ENCODE measurements around the gene ADORA2A. TPM values are rescaled to one million over a fixed set of nuclear protein-coding genes. Genes with fewer than 3 reads are reported as not detected.

The ADORA2A gene
- total RNA-seq, 1 experiment from 2014 or later, result 3.6 TPM

DNA sequence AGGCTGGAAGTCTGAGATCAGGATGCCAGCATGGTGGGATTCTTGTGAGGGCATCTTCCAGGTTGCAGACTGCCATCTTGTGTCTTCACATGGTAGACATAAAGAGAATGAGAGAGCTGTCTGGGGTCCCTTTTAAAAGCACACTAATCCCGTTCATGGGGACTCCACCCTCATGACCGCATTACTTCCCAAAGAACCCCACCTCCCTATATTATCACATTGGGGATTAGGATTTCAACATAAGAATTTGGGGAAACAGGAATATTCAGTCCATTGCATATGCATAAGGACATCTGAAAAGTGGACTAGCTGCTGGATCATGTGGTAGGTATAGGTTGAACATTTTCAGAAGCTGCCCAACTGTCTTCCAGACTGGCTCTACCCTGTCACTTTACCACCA, 33.1 kb upstream of the ADORA2A start:
- peaks cover 3 to 9% of the 10 kb centered on the region in 2 experiments; a peak in 2 of 4 replicates for H3K36me3 ChIP-seq (ENCODE audit: control insufficient read depth in 1 of 2, insufficient read depth in 2 of 2, low read length in 2 of 2)

DNA sequence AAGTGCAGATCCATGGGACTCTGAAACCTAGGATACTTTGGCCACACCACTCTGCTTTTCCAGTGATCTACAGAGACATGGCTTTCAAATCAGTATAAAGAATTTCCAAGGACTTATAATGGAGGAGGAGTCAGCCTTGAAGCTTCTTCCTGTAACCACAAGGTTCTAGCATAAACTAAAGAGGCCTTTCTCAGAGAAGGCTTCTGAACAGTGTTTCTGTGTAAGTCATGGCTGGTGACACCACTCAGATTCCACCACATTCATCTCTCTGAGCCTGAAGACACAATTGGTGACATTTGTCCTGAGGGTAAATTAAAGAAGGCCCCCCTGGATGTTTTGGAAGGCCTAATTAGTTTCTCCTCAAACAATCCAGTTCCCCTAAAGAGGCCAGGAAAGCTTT, 29.0 kb upstream of the ADORA2A start:
- Histone ChIP-seq H3K9me2 (ENCODE audit: insufficient read depth) (no peaks in the 10 kb centered on the region), H3K36me3 (ENCODE audit: control insufficient read depth in 1 of 2, insufficient read depth in 2 of 2, low read length in 2 of 2) (peaks cover 3 to 9% of the 10 kb centered on the region in 2 experiments; a peak in 2 of 4 replicates), H3K9me3 (ENCODE audit: control insufficient read depth in 1 of 2, insufficient read depth in 1 of 2, low read depth in 1 of 2, low read length in 2 of 2) (no peaks in the 10 kb centered on the region), H3K27ac (ENCODE audit: low read depth, low read length) (no peak overlapping the region), H2AFZ (ENCODE audit: low read depth, low read length, poor library complexity, severe bottlenecking) (no peak overlapping the region), H3K27me3 (ENCODE audit: insufficient read depth, low read length) (no peaks in the 10 kb centered on the region), H4K20me1 (ENCODE audit: insufficient read depth) (peaks cover 7% of the 10 kb centered on the region), H3K79me2 (ENCODE audit: insufficient read depth, low read length) (no peaks in the 10 kb centered on the region; the same call in 1 of the 2 replicates), H3K4me2 (ENCODE audit: low read length) (no peak overlapping the region), H3K9ac (ENCODE audit: low read length) (no peak overlapping the region), H3K4me1 (ENCODE audit: control insufficient read depth in 1 of 2, insufficient read depth in 2 of 2, low read length in 2 of 2) (peaks cover 22 to 32% of the 10 kb centered on the region in 2 experiments), H3K4me3 (replicated peaks in 1 of 2; ENCODE audit: low read depth in 1 of 2, low read length in 2 of 2) (no peak overlapping the region)
- intact Hi-C loops (cut with micrococcal nuclease), result no loop called here
- ChIA-PET RAD21 (ENCODE audit: low non-redundant PET in 1 of 2, low total read pairs in 2 of 2, uncharacterized antibody in 2 of 2, unreplicated experiment in 2 of 2) (no interaction called here), CTCF (no interaction called here), POLR2A (no interaction called here)
- BruUV-seq (replicated peaks), result no TSS peak
- TF ChIP-seq ZFX (IDR thresholded peaks at IDR 0.05) (no peak), JUND (IDR thresholded peaks at IDR 0.05) (no peak), SP1 (IDR thresholded peaks at IDR 0.05; ENCODE audit: low read depth) (no peak), FOSL1 (IDR thresholded peaks at IDR 0.05; ENCODE audit: low read depth) (no peak), ELF1 (IDR thresholded peaks at IDR 0.05; ENCODE audit: borderline replicate concordance, low read depth) (no peak), CEBPB (IDR thresholded peaks at IDR 0.05; ENCODE audit: low read depth) (no peak), SRF (IDR thresholded peaks at IDR 0.05; ENCODE audit: low read depth) (no peak), POLR2A (IDR thresholded peaks at IDR 0.05; ENCODE audit: borderline replicate concordance, extremely low read depth, insufficient read depth, insufficient read length) (no peak)
- TF ChIP-seq, protein P1, sequence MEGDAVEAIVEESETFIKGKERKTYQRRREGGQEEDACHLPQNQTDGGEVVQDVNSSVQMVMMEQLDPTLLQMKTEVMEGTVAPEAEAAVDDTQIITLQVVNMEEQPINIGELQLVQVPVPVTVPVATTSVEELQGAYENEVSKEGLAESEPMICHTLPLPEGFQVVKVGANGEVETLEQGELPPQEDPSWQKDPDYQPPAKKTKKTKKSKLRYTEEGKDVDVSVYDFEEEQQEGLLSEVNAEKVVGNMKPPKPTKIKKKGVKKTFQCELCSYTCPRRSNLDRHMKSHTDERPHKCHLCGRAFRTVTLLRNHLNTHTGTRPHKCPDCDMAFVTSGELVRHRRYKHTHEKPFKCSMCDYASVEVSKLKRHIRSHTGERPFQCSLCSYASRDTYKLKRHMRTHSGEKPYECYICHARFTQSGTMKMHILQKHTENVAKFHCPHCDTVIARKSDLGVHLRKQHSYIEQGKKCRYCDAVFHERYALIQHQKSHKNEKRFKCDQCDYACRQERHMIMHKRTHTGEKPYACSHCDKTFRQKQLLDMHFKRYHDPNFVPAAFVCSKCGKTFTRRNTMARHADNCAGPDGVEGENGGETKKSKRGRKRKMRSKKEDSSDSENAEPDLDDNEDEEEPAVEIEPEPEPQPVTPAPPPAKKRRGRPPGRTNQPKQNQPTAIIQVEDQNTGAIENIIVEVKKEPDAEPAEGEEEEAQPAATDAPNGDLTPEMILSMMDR (IDR thresholded peaks at IDR 0.05 in 2 of 3, conservative IDR thresholded peaks at IDR 0.05 in 1 of 3; ENCODE audit: borderline replicate concordance in 1 of 3, insufficient read depth in 1 of 3, low read depth in 2 of 3, low read length in 2 of 3), result no peak
- TF ChIP-seq, protein P2, sequence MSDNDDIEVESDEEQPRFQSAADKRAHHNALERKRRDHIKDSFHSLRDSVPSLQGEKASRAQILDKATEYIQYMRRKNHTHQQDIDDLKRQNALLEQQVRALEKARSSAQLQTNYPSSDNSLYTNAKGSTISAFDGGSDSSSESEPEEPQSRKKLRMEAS (IDR thresholded peaks at IDR 0.05), result no peak
- TF ChIP-seq, protein P3, sequence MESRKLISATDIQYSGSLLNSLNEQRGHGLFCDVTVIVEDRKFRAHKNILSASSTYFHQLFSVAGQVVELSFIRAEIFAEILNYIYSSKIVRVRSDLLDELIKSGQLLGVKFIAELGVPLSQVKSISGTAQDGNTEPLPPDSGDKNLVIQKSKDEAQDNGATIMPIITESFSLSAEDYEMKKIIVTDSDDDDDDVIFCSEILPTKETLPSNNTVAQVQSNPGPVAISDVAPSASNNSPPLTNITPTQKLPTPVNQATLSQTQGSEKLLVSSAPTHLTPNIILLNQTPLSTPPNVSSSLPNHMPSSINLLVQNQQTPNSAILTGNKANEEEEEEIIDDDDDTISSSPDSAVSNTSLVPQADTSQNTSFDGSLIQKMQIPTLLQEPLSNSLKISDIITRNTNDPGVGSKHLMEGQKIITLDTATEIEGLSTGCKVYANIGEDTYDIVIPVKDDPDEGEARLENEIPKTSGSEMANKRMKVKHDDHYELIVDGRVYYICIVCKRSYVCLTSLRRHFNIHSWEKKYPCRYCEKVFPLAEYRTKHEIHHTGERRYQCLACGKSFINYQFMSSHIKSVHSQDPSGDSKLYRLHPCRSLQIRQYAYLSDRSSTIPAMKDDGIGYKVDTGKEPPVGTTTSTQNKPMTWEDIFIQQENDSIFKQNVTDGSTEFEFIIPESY (IDR thresholded peaks at IDR 0.05; ENCODE audit: extremely low read depth, insufficient replicate concordance, low read length), result no peak
- ATAC-seq, result no peak
- DNase-seq (ENCODE audit: low read depth, low spot score), result no peak

More for the DNA sequence above, 33.1 kb upstream of the ADORA2A start:
- Histone ChIP-seq H3K4me1 (ENCODE audit: control insufficient read depth in 1 of 2, insufficient read depth in 2 of 2, low read length in 2 of 2) (no peaks in the 10 kb centered on the region), H3K27ac (ENCODE audit: low read depth, low read length) (no peak overlapping the region), H3K79me2 (ENCODE audit: insufficient read depth, low read length) (no peaks in the 10 kb centered on the region), H3K27me3 (ENCODE audit: insufficient read depth, low read length) (no peaks in the 10 kb centered on the region), H3K4me2 (ENCODE audit: low read length) (no peak overlapping the region), H3K9ac (ENCODE audit: low read length) (no peak overlapping the region), H3K9me3 (ENCODE audit: control insufficient read depth in 1 of 2, insufficient read depth in 1 of 2, low read depth in 1 of 2, low read length in 2 of 2) (no peaks in the 10 kb centered on the region), H3K4me3 (replicated peaks in 1 of 2; ENCODE audit: low read depth in 1 of 2, low read length in 2 of 2) (no peak overlapping the region), H3K9me2 (ENCODE audit: insufficient read depth) (no peaks in the 10 kb centered on the region), H4K20me1 (ENCODE audit: insufficient read depth) (no peaks in the 10 kb centered on the region), H2AFZ (ENCODE audit: low read depth, low read length, poor library complexity, severe bottlenecking) (no peak overlapping the region)
- ChIA-PET POLR2A (no interaction called here), RAD21 (ENCODE audit: low non-redundant PET in 1 of 2, low total read pairs in 2 of 2, uncharacterized antibody in 2 of 2, unreplicated experiment in 2 of 2) (no interaction called here), CTCF (no interaction called here)
- BruUV-seq (replicated peaks), result no TSS peak
- no peak for DNase-seq (ENCODE audit: low read depth, low spot score)
- no peak for TF ChIP-seq POLR2AphosphoS5 (IDR thresholded peaks at IDR 0.05; ENCODE audit: low read depth, low read length)
- no peak for TF ChIP-seq CBX3 (IDR thresholded peaks at IDR 0.05; ENCODE audit: low read depth)
- TF ChIP-seq FOSL1 (IDR thresholded peaks at IDR 0.05; ENCODE audit: low read depth), result no peak
- no peak for TF ChIP-seq TCF7L2 (IDR thresholded peaks at IDR 0.05; ENCODE audit: borderline replicate concordance, extremely low read depth, insufficient read depth, insufficient read length)
- TF ChIP-seq EZH2phosphoT487 (IDR thresholded peaks at IDR 0.05; ENCODE audit: borderline replicate concordance), result no peak
- TF ChIP-seq YY1 (IDR thresholded peaks at IDR 0.05; ENCODE audit: extremely low read depth, insufficient replicate concordance, low read depth, low read length), result no peak
- ATAC-seq, result no peak
- intact Hi-C loops (cut with micrococcal nuclease), result no loop called here
